Stimulated activated CD4-positive, alpha-beta T cell treated with anti-CD3 and anti-CD28 coated beads, Interleukin-4, amount 100 ng/mL, for 1 hour (primary cell): ENCODE measurements around the gene POTED.
"Not testable (repeated sequence)": the region's sequence is repeated elsewhere in the genome, so short reads cannot be mapped to it uniquely, and the experiment has no call there.

Experiments
- DNase-seq: peaks from one replicate; pipeline ENCODE4 v3.0.0-alpha.2; 2020

The POTED gene

GRCh38 chr21:13609477-13609876, at the start of gene POTED:
Gene POTED, plus strand, starts transcription at chr21:13609777. Its CDS starts 452 bp downstream, at chr21:13610229.
- DNase-seq: not testable (repeated sequence)

- not testable (repeated sequence) for DNase-seq
Measured at GRCh38 chr21:13650101-13650500, 40.5 kb downstream of the POTED start.

DNA sequence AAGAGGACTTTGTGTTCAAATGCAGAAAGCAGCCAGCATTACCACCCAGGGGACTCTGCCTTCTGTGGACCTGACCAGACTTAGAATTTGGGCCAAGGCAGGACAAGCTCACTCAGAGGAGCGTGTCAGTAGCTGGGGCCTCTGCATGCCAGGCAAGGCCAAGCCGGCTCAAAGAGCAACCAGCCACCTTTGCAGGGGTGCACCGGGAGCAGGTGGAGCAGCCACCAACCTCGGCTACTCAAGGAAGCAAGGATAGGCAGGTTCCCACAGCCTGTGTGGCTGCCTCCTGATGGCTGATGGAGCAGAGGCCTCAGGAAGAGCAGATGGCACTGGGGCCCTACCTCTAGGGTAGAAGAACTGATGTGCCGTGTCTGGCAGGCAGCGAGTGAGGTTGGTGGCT, 42.2 kb downstream of the POTED start:
- not testable (repeated sequence) for DNase-seq
